Adrenal gland (tissue), 5 donors: ENCODE measurements around the gene ARHGAP26.

Experiments used
- POLR2A ChIP-seq, 2 donors: fragments of 450-650 bp; IDR thresholded peaks; one replicate each; pipeline ENCODE4 v1.6.1; 2017; ENCODE audit warnings: antibody characterized with exemption in 2 of 2, mild to moderate bottlenecking in 2 of 2, moderate library complexity in 1 of 2
- TF ChIP-seq, protein P1 (sequence below), 6 experiments: fragments of 450-650 bp in 4 of 6; fragments of 200-600 bp in 2 of 6; sonication (generic) in 1 of 6; IDR thresholded peaks; 1 replicate in 5 of 6; 2 replicates in 1 of 6; pipeline versions ENCODE4 v1.5.1 to v1.8.0; 2016 to 2021; ENCODE audit warnings: antibody characterized with exemption in 6 of 6, mild to moderate bottlenecking in 2 of 6, moderate library complexity in 1 of 6
- donor health status: DM: no; HTN: no; CAD: no.

- TF ChIP-seq, protein P1, sequence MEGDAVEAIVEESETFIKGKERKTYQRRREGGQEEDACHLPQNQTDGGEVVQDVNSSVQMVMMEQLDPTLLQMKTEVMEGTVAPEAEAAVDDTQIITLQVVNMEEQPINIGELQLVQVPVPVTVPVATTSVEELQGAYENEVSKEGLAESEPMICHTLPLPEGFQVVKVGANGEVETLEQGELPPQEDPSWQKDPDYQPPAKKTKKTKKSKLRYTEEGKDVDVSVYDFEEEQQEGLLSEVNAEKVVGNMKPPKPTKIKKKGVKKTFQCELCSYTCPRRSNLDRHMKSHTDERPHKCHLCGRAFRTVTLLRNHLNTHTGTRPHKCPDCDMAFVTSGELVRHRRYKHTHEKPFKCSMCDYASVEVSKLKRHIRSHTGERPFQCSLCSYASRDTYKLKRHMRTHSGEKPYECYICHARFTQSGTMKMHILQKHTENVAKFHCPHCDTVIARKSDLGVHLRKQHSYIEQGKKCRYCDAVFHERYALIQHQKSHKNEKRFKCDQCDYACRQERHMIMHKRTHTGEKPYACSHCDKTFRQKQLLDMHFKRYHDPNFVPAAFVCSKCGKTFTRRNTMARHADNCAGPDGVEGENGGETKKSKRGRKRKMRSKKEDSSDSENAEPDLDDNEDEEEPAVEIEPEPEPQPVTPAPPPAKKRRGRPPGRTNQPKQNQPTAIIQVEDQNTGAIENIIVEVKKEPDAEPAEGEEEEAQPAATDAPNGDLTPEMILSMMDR (IDR thresholded peaks at IDR 0.05), result no peak
- no peak for TF ChIP-seq POLR2A (IDR thresholded peaks at IDR 0.05)
Measured at GRCh38 chr5:142763701-142764100, 6.5 kb upstream of the ARHGAP26 start.
